Activated CD8-positive, alpha-beta memory T cell treated with anti-CD3 and anti-CD28 coated beads, Interleukin-2, amount 50 U/mL, for 1 hour (primary cell): Measurements from ENCODE around the gene FRMD1.

Experiments
- DNase-seq: peaks from one replicate; pipeline ENCODE4 v3.0.0-alpha.2; 2020; ENCODE audit errors: extremely low read depth

FRMD1 gene

GRCh38 chr6:168095716-168096250, 16.8 kb upstream of the FRMD1 start:
- no peak for DNase-seq

- no peak for DNase-seq
Observed at GRCh38 chr6:168095171-168095691, 16.2 kb upstream of the FRMD1 start.

- no peak for DNase-seq
Observed at GRCh38 chr6:168093634-168094033, 14.6 kb upstream of the FRMD1 start.

- no peak for DNase-seq
Observed at GRCh38 chr6:168093071-168093505, 14.1 kb upstream of the FRMD1 start.

- no peak for DNase-seq
Observed at GRCh38 chr6:168092541-168092940, 13.5 kb upstream of the FRMD1 start.

GRCh38 chr6:168091381-168092264, 12.6 kb upstream of the FRMD1 start:
- DNase-seq, result no peak

- no peak for DNase-seq
Observed at GRCh38 chr6:168090706-168091105, 11.7 kb upstream of the FRMD1 start.

- DNase-seq, result no peak
Observed at GRCh38 chr6:168090064-168090690, 11.2 kb upstream of the FRMD1 start.

GRCh38 chr6:168089186-168090063, 10.4 kb upstream of the FRMD1 start:
- DNase-seq, result no peak

GRCh38 chr6:168088161-168089053, 9.4 kb upstream of the FRMD1 start:
- no peak for DNase-seq

GRCh38 chr6:168087436-168088160, 8.6 kb upstream of the FRMD1 start:
- no peak for DNase-seq

GRCh38 chr6:168086616-168087015, 7.6 kb upstream of the FRMD1 start:
- no peak for DNase-seq

GRCh38 chr6:168086066-168086465, 7.1 kb upstream of the FRMD1 start:
- DNase-seq, result no peak

- no peak for DNase-seq
Observed at GRCh38 chr6:168084465-168085160, 5.6 kb upstream of the FRMD1 start.

GRCh38 chr6:168083514-168083885, 4.5 kb upstream of the FRMD1 start:
- DNase-seq, result no peak

GRCh38 chr6:168082860-168083513, 4.0 kb upstream of the FRMD1 start:
- no peak for DNase-seq

- no peak for DNase-seq
Observed at GRCh38 chr6:168081858-168082546, 3.0 kb upstream of the FRMD1 start.

- no peak for DNase-seq
Observed at GRCh38 chr6:168080393-168081077, 1.5 kb upstream of the FRMD1 start.
